ACC112 (cell line): ENCODE data around the gene DCTPP1.
A peak's percentile ranks its signal among the peaks of the same experiment; 100 is the strongest.

ENCODE experiments used
- H2AFZ ChIP-seq: fragments of 200-600 bp; sonication (generic); one replicate; pipeline ENCODE4 v1.6.0; 2017; ENCODE audit warnings: antibody characterized with exemption, low read length; ENCODE audit not compliant: unreplicated experiment
- H3K27ac ChIP-seq: fragments of 200-600 bp; sonication (generic); 2 replicates; pipeline ENCODE4 v1.5.1; 2014; ENCODE audit warnings: low read depth, mild to moderate bottlenecking, antibody characterized with exemption, low read length, moderate library complexity
- H3K27me3 ChIP-seq: fragments of 200-600 bp; sonication (generic); 2 replicates; pipeline ENCODE4 v1.6.1; 2014; ENCODE audit warnings: mild to moderate bottlenecking, antibody characterized with exemption, low read length, moderate library complexity, mixed read lengths; ENCODE audit not compliant: insufficient read depth
- H3K36me3 ChIP-seq: fragments of 200-600 bp; sonication (generic); 2 replicates; pipeline ENCODE4 v1.6.1; 2016; ENCODE audit warnings: mild to moderate bottlenecking, antibody characterized with exemption, low read length, moderate library complexity, mixed read lengths; ENCODE audit not compliant: insufficient read depth
- H3K4me1 ChIP-seq: fragments of 200-600 bp; sonication (generic); one replicate; pipeline ENCODE4 v1.6.1; 2016; ENCODE audit warnings: low read length, mixed read lengths; ENCODE audit not compliant: insufficient read depth, unreplicated experiment, control insufficient read depth
- H3K4me3 ChIP-seq: fragments of 200-600 bp; sonication (generic); 2 replicates; pipeline ENCODE4 v1.5.1; 2014; ENCODE audit warnings: mild to moderate bottlenecking, low read depth, low read length
- H3K79me2 ChIP-seq: fragments of 200-600 bp; sonication (generic); one replicate; pipeline ENCODE4 v1.6.0; 2016; ENCODE audit warnings: low read length; ENCODE audit not compliant: control insufficient read depth, unreplicated experiment, insufficient read depth

DCTPP1 gene

DNA sequence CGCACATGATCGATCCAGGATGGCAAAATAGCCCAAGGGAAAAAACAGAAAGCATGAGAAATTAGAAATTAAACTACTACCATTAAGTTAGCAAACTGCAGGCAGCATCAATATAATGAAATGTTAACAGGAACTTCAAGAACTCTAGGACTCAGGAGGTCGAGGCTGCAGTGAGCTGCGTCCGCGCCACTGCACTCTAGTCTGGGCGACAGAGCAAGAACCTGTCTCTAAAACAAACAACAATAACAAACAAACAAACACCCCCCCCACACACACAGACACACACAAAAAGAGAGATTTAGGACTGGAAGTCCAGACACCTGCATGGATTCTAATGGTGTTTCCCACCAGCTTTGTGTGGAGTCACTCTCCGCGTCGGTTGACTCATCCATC lies 16.4 kb upstream of the DCTPP1 start:
- H3K36me3 ChIP-seq, result peaks cover 16% of the 10 kb centered on the region
- peaks cover 20% of the 10 kb centered on the region for H3K79me2 ChIP-seq
- peak overlapping the region; percentile 82 for H3K27ac ChIP-seq
- H3K4me3 ChIP-seq, result peak overlapping the region; percentile 97
- peak overlapping the region; percentile 100 for H2AFZ ChIP-seq
- H3K4me1 ChIP-seq, result peaks cover 15% of the 10 kb centered on the region
- no peaks in the 10 kb centered on the region for H3K27me3 ChIP-seq

GRCh38 chr16:30445408-30446202 lies 15.8 kb upstream of the DCTPP1 start, which contains the start of gene SEPHS2:
Gene SEPHS2 (minus strand): TSS chr16:30445874. CDS start chr16:30445727, 147 bp downstream.
- peak within 1 kb of the TSS; percentile 82 for H3K27ac ChIP-seq
- peaks cover 15% of the 10 kb centered on the region for H3K4me1 ChIP-seq
- H3K79me2 ChIP-seq, result peaks cover 20% of the 10 kb centered on the region
- H2AFZ ChIP-seq, result peak within 1 kb of the TSS; percentile 100
- peak within 1 kb of the TSS; percentile 97 for H3K4me3 ChIP-seq
- H3K36me3 ChIP-seq, result peaks cover 16% of the 10 kb centered on the region
- no peaks in the 10 kb centered on the region for H3K27me3 ChIP-seq

GRCh38 chr16:30445149-30445407 lies 15.2 kb upstream of the DCTPP1 start:
- H3K4me1 ChIP-seq, result peaks cover 15% of the 10 kb centered on the region
- peaks cover 16% of the 10 kb centered on the region for H3K36me3 ChIP-seq
- H2AFZ ChIP-seq, result peak overlapping the region; percentile 100
- H3K4me3 ChIP-seq, result peak overlapping the region; percentile 97
- no peaks in the 10 kb centered on the region for H3K27me3 ChIP-seq
- peaks cover 20% of the 10 kb centered on the region for H3K79me2 ChIP-seq
- peak overlapping the region; percentile 82 for H3K27ac ChIP-seq

DNA sequence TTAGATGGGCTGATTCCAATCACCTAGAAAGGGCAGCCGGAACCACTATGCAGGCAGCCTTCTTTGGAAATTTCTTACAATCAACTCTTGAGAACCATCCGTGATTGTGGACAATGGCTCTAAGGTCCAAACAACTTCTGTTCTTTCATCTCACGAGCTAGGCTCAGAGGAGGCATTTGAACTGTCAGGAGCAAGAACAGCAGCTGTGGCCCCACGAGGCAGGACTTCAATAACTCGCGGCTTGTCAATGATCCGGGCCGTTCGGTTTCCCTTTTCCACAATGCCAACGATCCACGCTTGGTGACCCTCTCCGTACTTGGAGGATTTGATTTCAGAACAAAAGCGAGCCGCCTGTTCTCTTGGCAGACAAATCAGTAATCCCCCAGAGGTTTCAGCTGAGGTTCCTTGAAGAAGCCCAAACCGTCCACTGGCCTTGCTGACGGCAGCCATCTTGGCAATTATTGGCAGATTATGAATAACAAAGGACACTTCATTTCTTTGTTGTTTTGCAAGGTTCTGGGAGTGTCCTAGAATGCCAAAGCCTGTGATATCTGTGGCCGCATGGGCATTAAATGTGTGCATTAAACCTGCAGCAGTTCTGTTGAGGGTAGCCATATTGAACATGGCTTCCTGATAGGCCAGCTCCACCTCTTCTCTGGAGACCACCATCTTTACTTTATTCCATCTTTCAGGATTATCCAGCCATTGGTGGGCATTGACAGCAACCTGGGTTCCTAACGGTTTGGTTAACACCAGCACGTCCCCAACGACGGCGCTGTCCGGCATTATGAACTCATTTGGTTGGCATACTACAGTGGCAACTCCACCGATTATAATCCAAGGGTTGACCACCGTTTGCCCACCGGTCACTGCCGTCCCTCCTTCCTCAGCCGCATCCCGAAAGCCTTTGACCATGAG lies 14.7 kb upstream of the DCTPP1 start:
- Histone ChIP-seq H3K27ac (peak overlapping the region; percentile 82), H3K4me1 (peaks cover 15% of the 10 kb centered on the region), H3K4me3 (peak overlapping the region; percentile 97), H2AFZ (no peak overlapping the region), H3K36me3 (peaks cover 16% of the 10 kb centered on the region), H3K79me2 (peaks cover 20% of the 10 kb centered on the region), H3K27me3 (no peaks in the 10 kb centered on the region)

GRCh38 chr16:30443631-30444030 lies 13.8 kb upstream of the DCTPP1 start:
- Histone ChIP-seq H3K79me2 (peaks cover 20% of the 10 kb centered on the region), H3K27ac (no peak overlapping the region), H3K4me3 (0 out of 2 replicates have a peak overlapping the region, but pooled peaks have one; percentile 97), H3K27me3 (no peaks in the 10 kb centered on the region), H3K4me1 (peaks cover 15% of the 10 kb centered on the region), H3K36me3 (peaks cover 16% of the 10 kb centered on the region), H2AFZ (no peak overlapping the region)

DNA sequence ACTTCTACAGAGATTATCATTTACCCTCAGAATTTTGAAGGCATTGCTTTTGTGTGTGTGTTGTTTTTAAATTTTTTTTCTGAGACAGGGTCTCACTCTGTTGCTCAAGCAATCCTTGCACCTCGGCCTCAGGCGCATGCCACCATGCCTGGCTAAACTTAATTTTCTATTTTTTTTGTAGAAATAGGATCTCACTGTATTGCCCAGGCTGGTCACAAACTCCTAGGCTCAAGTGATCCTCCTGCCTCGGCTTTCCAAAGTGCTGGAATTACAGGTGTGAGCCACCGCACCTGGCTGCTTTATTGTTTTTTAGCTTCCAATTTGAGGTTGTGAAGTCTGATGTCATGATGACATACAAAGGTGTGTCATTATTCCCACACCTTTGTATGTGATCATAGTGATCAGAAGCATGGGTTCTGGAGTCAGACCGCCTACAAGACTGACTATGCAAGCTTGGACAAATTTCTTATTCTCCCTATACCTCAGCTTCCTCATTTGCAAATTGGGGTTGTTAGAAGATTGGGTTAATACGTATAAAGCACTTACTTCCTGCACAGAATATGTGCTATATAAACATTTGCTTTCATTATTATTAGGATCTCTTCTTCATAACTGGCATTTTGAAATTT lies 10.0 kb upstream of the DCTPP1 start:
- Histone ChIP-seq H3K27ac (no peak overlapping the region), H3K36me3 (peaks cover 16% of the 10 kb centered on the region), H3K27me3 (no peaks in the 10 kb centered on the region), H3K4me3 (no peak overlapping the region), H2AFZ (no peak overlapping the region), H3K79me2 (peaks cover 12% of the 10 kb centered on the region), H3K4me1 (peaks cover 10% of the 10 kb centered on the region)

GRCh38 chr16:30438835-30439234 lies 9.0 kb upstream of the DCTPP1 start:
- Histone ChIP-seq H3K36me3 (0 out of 2 replicates have a peak, but pooled peaks cover 6% of the 10 kb centered on the region), H3K4me3 (no peak overlapping the region), H3K27me3 (no peaks in the 10 kb centered on the region), H3K27ac (no peak overlapping the region), H3K4me1 (no peaks in the 10 kb centered on the region), H3K79me2 (peaks cover 2% of the 10 kb centered on the region), H2AFZ (no peak overlapping the region)

DNA sequence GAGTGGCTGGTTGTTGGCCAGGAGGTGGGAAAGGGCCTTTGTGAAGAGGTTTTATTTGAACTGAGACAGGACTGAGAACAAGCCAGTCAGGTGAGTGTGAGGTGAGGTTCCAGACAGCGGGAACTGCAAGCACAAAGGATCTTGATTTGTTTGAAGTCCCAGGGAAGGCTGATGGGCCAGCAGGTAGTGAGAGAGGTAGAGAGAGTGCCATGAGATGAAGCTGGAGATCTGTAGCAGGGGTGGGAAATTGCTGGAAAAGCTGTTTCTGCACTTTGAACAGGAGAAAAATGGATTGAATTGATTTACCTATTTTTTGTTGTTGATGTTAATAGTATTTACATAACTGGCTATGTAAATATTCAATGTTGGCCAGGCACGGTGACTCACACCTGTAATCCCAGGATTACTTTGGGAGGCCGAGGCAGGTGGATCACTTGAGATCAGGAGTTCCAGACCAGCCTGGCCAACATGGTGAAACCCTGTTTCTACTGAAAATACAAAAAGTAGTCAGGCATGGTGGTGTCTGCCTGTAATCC lies 7.7 kb upstream of the DCTPP1 start:
- no peak overlapping the region for H3K4me3 ChIP-seq
- H3K4me1 ChIP-seq, result no peaks in the 10 kb centered on the region
- no peaks in the 10 kb centered on the region for H3K79me2 ChIP-seq
- no peaks in the 10 kb centered on the region for H3K27me3 ChIP-seq
- no peaks in the 10 kb centered on the region for H3K36me3 ChIP-seq
- H2AFZ ChIP-seq, result no peak overlapping the region
- no peak overlapping the region for H3K27ac ChIP-seq

- H3K27ac ChIP-seq, result no peak overlapping the region
- no peaks in the 10 kb centered on the region for H3K27me3 ChIP-seq
- no peaks in the 10 kb centered on the region for H3K79me2 ChIP-seq
- no peaks in the 10 kb centered on the region for H3K36me3 ChIP-seq
- H2AFZ ChIP-seq, result no peak overlapping the region
- H3K4me1 ChIP-seq, result peaks cover 4% of the 10 kb centered on the region
- H3K4me3 ChIP-seq, result no peak overlapping the region
Observed at GRCh38 chr16:30434852-30435251, 5.0 kb upstream of the DCTPP1 start.

DNA sequence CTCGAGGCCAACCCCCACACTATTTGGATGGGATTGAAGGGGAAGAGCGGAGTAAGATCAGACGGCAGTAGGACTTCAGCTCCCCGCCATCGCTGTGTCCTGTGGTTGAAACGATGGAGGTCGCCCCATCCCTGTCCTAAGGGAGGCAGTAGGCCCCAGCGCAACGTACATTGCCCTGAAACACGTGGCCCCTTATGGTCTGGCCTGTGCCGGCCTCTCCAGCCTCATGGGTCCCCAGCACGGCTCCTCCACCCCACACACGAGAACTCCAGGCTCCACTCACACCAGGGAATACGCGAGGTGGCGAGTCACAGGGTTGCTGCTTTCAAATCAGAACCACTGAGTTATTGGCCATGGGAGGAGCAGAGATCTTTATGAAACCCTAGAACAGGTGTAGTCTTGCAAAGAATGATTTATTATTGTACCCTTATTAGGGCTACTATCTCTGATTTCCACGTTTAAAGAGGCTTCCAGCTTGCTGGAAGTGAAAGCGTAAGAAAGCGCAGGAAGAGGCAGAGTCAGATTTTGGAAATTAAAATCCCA lies 669 bp upstream of the DCTPP1 start:
- peak overlapping the region; percentile 87 for H3K4me3 ChIP-seq
- no peaks in the 10 kb centered on the region for H3K36me3 ChIP-seq
- peak overlapping the region; percentile 67 for H2AFZ ChIP-seq
- H3K27me3 ChIP-seq, result no peaks in the 10 kb centered on the region
- no peak overlapping the region for H3K27ac ChIP-seq
- peaks cover 21% of the 10 kb centered on the region for H3K79me2 ChIP-seq
- peaks cover 4% of the 10 kb centered on the region for H3K4me1 ChIP-seq
